Muscle layer of colon (tissue), 2 donors: ENCODE results near the gene PPP1R8.
"Not testable (repeated sequence)": the region's sequence is repeated elsewhere in the genome, so short reads cannot be mapped to it uniquely, and the experiment has no call there.

Experiments used
- H3K27ac ChIP-seq: one replicate; pipeline ENCODE4 v1.7.0; 2013; ENCODE audit warnings: low read depth, mild to moderate bottlenecking, low read length, moderate library complexity
- H3K27me3 ChIP-seq, 2 donors: one replicate each; pipeline ENCODE4 v1.7.0; 2013; ENCODE audit warnings: low read length in 2 of 2, mild to moderate bottlenecking in 2 of 2; ENCODE audit not compliant: insufficient read depth in 2 of 2, control insufficient read depth in 1 of 2
- H3K36me3 ChIP-seq: one replicate; pipeline ENCODE4 v1.7.0; 2013; ENCODE audit warnings: mild to moderate bottlenecking, low read length; ENCODE audit not compliant: insufficient read depth
- H3K4me1 ChIP-seq: one replicate; pipeline ENCODE4 v1.7.0; 2013; ENCODE audit warnings: mild to moderate bottlenecking, low read length; ENCODE audit not compliant: insufficient read depth
- H3K4me3 ChIP-seq, 2 donors: one replicate each; pipeline ENCODE4 v1.7.0; 2013; ENCODE audit warnings: low read length in 2 of 2, low read depth in 1 of 2, mild to moderate bottlenecking in 1 of 2, moderate library complexity in 1 of 2
- H3K9ac ChIP-seq: one replicate; pipeline ENCODE4 v1.7.0; 2013; ENCODE audit warnings: low read length
- H3K9me3 ChIP-seq: one replicate; pipeline ENCODE4 v1.7.0; 2013; ENCODE audit warnings: mild to moderate bottlenecking, low read length
- donor health status: abdominal sarcoma.
- donor health status: Adenocarcinoma of cecum.

The PPP1R8 gene

GRCh38 chr1:27835046-27835445, 4.5 kb downstream of the PPP1R8 start:
- Histone ChIP-seq H3K4me3 (no peak overlapping the region), H3K9ac (no peak overlapping the region), H3K27ac (no peak overlapping the region), H3K27me3 (no peaks in the 10 kb centered on the region), H3K9me3 (no peaks in the 10 kb centered on the region), H3K36me3 (peaks cover 16% of the 10 kb centered on the region), H3K4me1 (peaks cover 16% of the 10 kb centered on the region)

- peaks cover 18% of the 10 kb centered on the region for H3K36me3 ChIP-seq
- H3K9ac ChIP-seq, result no peak overlapping the region
- H3K9me3 ChIP-seq, result no peaks in the 10 kb centered on the region
- peaks cover 16% of the 10 kb centered on the region for H3K4me1 ChIP-seq
- H3K4me3 ChIP-seq, result no peak overlapping the region
- no peaks in the 10 kb centered on the region for H3K27me3 ChIP-seq
- no peak overlapping the region for H3K27ac ChIP-seq
Observed at GRCh38 chr1:27835501-27835900, 4.9 kb downstream of the PPP1R8 start.

- H3K9ac ChIP-seq, result no peak overlapping the region
- H3K9me3 ChIP-seq, result no peaks in the 10 kb centered on the region
- H3K4me3 ChIP-seq, result no peak overlapping the region
- no peaks in the 10 kb centered on the region for H3K4me1 ChIP-seq
- peaks cover 43% of the 10 kb centered on the region for H3K36me3 ChIP-seq
- no peaks in the 10 kb centered on the region for H3K27me3 ChIP-seq
- no peak overlapping the region for H3K27ac ChIP-seq
Observed at GRCh38 chr1:27849951-27850350, 19.4 kb downstream of the PPP1R8 start.

GRCh38 chr1:27855085-27855484, 24.5 kb downstream of the PPP1R8 start:
- H3K9me3 ChIP-seq, result no peaks in the 10 kb centered on the region
- H3K9ac ChIP-seq, result no peak overlapping the region
- H3K36me3 ChIP-seq, result peaks cover 16% of the 10 kb centered on the region
- H3K4me3 ChIP-seq, result no peak overlapping the region
- peaks cover 6% of the 10 kb centered on the region for H3K4me1 ChIP-seq
- no peak overlapping the region for H3K27ac ChIP-seq
- H3K27me3 ChIP-seq, result no peaks in the 10 kb centered on the region

GRCh38 chr1:27856561-27857343, 26.2 kb downstream of the PPP1R8 start:
- no peak overlapping the region for H3K4me3 ChIP-seq
- peaks cover 6% of the 10 kb centered on the region for H3K4me1 ChIP-seq
- H3K36me3 ChIP-seq, result peaks cover under 1% of the 10 kb centered on the region

GRCh38 chr1:27857552-27857951, 27.0 kb downstream of the PPP1R8 start:
- H3K4me3 ChIP-seq, H3K9me3 ChIP-seq, H3K27ac ChIP-seq, H3K9ac ChIP-seq, H3K36me3 ChIP-seq, H3K4me1 ChIP-seq, H3K27me3 ChIP-seq: not testable (repeated sequence)

More at GRCh38 chr1:27856561-27857343, 26.2 kb downstream of the PPP1R8 start:
- Histone ChIP-seq H3K9ac (no peak overlapping the region), H3K27me3 (no peaks in the 10 kb centered on the region), H3K9me3 (no peaks in the 10 kb centered on the region), H3K27ac (no peak overlapping the region)

GRCh38 chr1:27858072-27858948, 27.7 kb downstream of the PPP1R8 start:
- no peak overlapping the region for H3K27ac ChIP-seq
- H3K27me3 ChIP-seq, result no peaks in the 10 kb centered on the region
- no peak overlapping the region for H3K9ac ChIP-seq
- H3K4me3 ChIP-seq, result no peak overlapping the region
- H3K9me3 ChIP-seq, result no peaks in the 10 kb centered on the region
- no peaks in the 10 kb centered on the region for H3K36me3 ChIP-seq
- peaks cover 6% of the 10 kb centered on the region for H3K4me1 ChIP-seq

- peaks cover 6% of the 10 kb centered on the region for H3K4me1 ChIP-seq
- H3K9ac ChIP-seq, result no peak overlapping the region
- H3K27me3 ChIP-seq, result no peaks in the 10 kb centered on the region
- H3K9me3 ChIP-seq, result no peaks in the 10 kb centered on the region
- H3K4me3 ChIP-seq, result no peak overlapping the region
- H3K27ac ChIP-seq, result no peak overlapping the region
- H3K36me3 ChIP-seq, result no peaks in the 10 kb centered on the region
Observed at GRCh38 chr1:27858949-27859576, 28.5 kb downstream of the PPP1R8 start.

- no peaks in the 10 kb centered on the region for H3K27me3 ChIP-seq
- no peaks in the 10 kb centered on the region for H3K9me3 ChIP-seq
- H3K27ac ChIP-seq, result no peak overlapping the region
- H3K4me1 ChIP-seq, result peaks cover 6% of the 10 kb centered on the region
- H3K36me3 ChIP-seq, result no peaks in the 10 kb centered on the region
- H3K9ac ChIP-seq, result no peak overlapping the region
- no peak overlapping the region for H3K4me3 ChIP-seq
Observed at GRCh38 chr1:27861436-27861835, 30.9 kb downstream of the PPP1R8 start.

- Histone ChIP-seq H3K4me3 (no peak overlapping the region), H3K36me3 (no peaks in the 10 kb centered on the region), H3K9me3 (no peaks in the 10 kb centered on the region), H3K27ac (no peak overlapping the region), H3K4me1 (peaks cover 6% of the 10 kb centered on the region), H3K27me3 (no peaks in the 10 kb centered on the region), H3K9ac (no peak overlapping the region)
Observed at GRCh38 chr1:27862004-27862403, 31.4 kb downstream of the PPP1R8 start.
